GM12864 (cell line): ENCODE results near the gene MT1G.

ENCODE experiments used
- DNase-seq: peaks from one replicate; pipeline ENCODE4 v3.0.0-alpha.2; 2011; ENCODE audit warnings: low read depth
- H3K4me3 ChIP-seq: 2 replicates; pipeline ENCODE4 v1.5.1; 2011; ENCODE audit warnings: mild to moderate bottlenecking, low read depth, low read length, control low read depth
- TF ChIP-seq, protein P1 (sequence below): IDR thresholded peaks from 2 replicates; pipeline ENCODE4 v1.5.1; 2011; ENCODE audit warnings: low read depth, mild to moderate bottlenecking, moderate library complexity, low read length, control low read depth, inconsistent platforms; ENCODE audit errors: missing control alignments

Gene MT1G

GRCh38 chr16:56649271-56649670 lies 18.6 kb downstream of the MT1G start:
- no peak for DNase-seq
- no peak overlapping the region for H3K4me3 ChIP-seq
- TF ChIP-seq, protein P1, sequence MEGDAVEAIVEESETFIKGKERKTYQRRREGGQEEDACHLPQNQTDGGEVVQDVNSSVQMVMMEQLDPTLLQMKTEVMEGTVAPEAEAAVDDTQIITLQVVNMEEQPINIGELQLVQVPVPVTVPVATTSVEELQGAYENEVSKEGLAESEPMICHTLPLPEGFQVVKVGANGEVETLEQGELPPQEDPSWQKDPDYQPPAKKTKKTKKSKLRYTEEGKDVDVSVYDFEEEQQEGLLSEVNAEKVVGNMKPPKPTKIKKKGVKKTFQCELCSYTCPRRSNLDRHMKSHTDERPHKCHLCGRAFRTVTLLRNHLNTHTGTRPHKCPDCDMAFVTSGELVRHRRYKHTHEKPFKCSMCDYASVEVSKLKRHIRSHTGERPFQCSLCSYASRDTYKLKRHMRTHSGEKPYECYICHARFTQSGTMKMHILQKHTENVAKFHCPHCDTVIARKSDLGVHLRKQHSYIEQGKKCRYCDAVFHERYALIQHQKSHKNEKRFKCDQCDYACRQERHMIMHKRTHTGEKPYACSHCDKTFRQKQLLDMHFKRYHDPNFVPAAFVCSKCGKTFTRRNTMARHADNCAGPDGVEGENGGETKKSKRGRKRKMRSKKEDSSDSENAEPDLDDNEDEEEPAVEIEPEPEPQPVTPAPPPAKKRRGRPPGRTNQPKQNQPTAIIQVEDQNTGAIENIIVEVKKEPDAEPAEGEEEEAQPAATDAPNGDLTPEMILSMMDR: no peak

DNA sequence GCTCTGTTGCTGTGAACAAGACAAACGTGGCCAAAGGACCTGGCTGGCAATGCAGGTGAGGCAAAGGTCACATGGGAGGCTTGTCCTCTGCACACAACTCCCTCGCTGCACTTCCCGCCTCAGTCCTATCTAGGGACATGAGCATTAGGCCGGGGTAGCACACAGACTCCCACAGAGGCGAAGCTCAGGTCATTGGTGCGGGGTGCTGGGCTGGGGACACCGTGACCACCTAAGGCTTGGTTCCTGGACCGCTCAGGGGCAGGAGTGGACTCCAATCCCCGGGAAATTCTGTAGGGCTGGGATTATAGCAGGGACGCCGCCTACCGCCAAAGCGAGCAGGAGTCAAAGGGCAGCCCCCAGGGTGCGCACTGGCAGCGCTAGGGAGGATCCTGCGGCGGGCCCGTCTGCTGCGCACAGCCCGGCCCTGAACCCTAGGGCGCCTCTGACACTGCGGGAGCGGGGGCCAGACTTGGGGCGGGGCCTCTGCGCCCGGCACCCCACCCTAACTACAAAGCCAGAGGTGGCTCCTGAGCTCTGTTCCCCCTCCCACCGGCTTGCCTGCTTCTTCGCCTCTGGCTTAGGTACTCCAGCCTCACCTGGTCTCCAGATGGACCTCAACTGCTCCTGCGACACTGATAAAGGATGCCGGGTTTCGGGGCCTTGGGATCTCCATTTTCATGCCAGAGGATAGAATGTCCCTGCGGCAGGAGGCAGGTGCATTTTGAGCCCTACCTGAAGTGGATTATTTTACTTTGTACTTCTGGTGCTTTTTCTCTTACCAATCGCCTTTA lies 20.0 kb downstream of the MT1G start:
- no peak overlapping the region for H3K4me3 ChIP-seq
- DNase-seq: no peak
- TF ChIP-seq, protein P1: no peak

GRCh38 chr16:56645838-56646237 lies 22.0 kb downstream of the MT1G start:
- TF ChIP-seq, protein P1: no peak
- no peak for DNase-seq
- no peak overlapping the region for H3K4me3 ChIP-seq

DNA sequence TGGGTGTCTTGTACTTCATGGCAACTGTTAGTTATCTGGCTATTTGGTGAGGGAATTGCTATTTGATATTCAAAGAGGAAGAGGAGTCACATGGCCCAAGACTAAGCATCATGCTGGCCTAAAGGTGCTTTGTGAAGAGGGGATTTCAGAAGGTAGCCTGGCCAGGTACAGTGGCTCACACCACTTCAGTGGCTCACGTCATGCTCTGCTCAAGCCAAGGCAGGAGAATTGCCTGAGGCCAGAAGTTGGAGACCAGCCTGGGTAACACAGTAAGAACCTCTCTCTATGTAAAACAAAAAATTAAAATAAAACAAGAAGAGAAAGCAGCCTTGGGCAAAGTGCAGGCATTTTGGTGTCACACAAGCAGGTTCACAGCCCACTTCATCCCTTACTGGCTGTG lies 22.6 kb downstream of the MT1G start:
- DNase-seq: no peak
- H3K4me3 ChIP-seq: no peak overlapping the region
- TF ChIP-seq, protein P1: no peak

- TF ChIP-seq, protein P1: no peak
- DNase-seq: no peak
- no peak overlapping the region for H3K4me3 ChIP-seq
These were observed 24.0 kb downstream of the MT1G start for GRCh38 chr16:56643833-56644232.

GRCh38 chr16:56643080-56643778 lies 24.6 kb downstream of the MT1G start:
- H3K4me3 ChIP-seq: no peak overlapping the region; the same call in 1 of the 2 replicates
- TF ChIP-seq, protein P1: peak; percentile 15
- DNase-seq: no peak
